OCI-LY1 (cell line): ENCODE measurements around the gene NPC2.

Experiments used
- H2AFZ ChIP-seq: fragments of 200-600 bp; sonication (generic), shearing (Covaris generic); 2 replicates; pipeline ENCODE4 v1.6.0; 2014; ENCODE audit warnings: antibody characterized with exemption, mild to moderate bottlenecking, low read length
- H3F3A ChIP-seq: fragments of 200-600 bp; sonication (generic), shearing (Covaris generic); 2 replicates; pipeline ENCODE4 v1.6.0; 2014; ENCODE audit warnings: mild to moderate bottlenecking, antibody characterized with exemption, low read length, moderate library complexity; ENCODE audit not compliant: insufficient read depth
- H3K27ac ChIP-seq: fragments of 200-600 bp; sonication (generic); 2 replicates; pipeline ENCODE4 v1.5.1; 2014; ENCODE audit warnings: low read length, mixed run types, mild to moderate bottlenecking, low read depth; ENCODE audit not compliant: poor library complexity, severe bottlenecking
- H3K27me3 ChIP-seq: fragments of 200-600 bp; sonication (generic); 2 replicates; pipeline ENCODE4 v1.6.0; 2014; ENCODE audit warnings: antibody characterized with exemption, mild to moderate bottlenecking, low read length, moderate library complexity; ENCODE audit not compliant: insufficient read depth
- H3K36me3 ChIP-seq: fragments of 200-600 bp; sonication (generic); 2 replicates; pipeline ENCODE4 v1.6.1; 2014; ENCODE audit warnings: mild to moderate bottlenecking, antibody characterized with exemption, low read length, moderate library complexity, mixed read lengths; ENCODE audit not compliant: insufficient read depth
- H3K4me1 ChIP-seq: fragments of 200-600 bp; sonication (generic); 2 replicates; pipeline ENCODE4 v1.5.1; 2014; ENCODE audit warnings: mild to moderate bottlenecking, low read length, moderate library complexity; ENCODE audit not compliant: insufficient read depth, severe bottlenecking
- H3K4me2 ChIP-seq: fragments of 200-600 bp; sonication (generic), shearing (Covaris generic); 2 replicates; pipeline ENCODE4 v1.6.1; 2014; ENCODE audit warnings: low read length
- H3K4me3 ChIP-seq: fragments of 200-600 bp; sonication (generic); 2 replicates; pipeline ENCODE4 v1.5.1; 2014; ENCODE audit warnings: low read length, low read depth, mild to moderate bottlenecking, mixed read lengths; ENCODE audit not compliant: poor library complexity, severe bottlenecking
- H3K79me2 ChIP-seq: fragments of 200-600 bp; shearing (Covaris generic); 2 replicates; pipeline ENCODE4 v1.6.1; 2016; ENCODE audit warnings: mixed run types, low read length, mixed read lengths; ENCODE audit not compliant: insufficient read depth
- H3K9ac ChIP-seq: fragments of 200-600 bp; sonication (generic), shearing (Covaris generic); 2 replicates; pipeline ENCODE4 v1.6.1; 2014; ENCODE audit warnings: mild to moderate bottlenecking, low read length, mixed read lengths
- H3K9me2 ChIP-seq: fragments of 200-600 bp; sonication (generic), shearing (Covaris generic); 2 replicates; pipeline ENCODE4 v1.6.1; 2014; ENCODE audit warnings: low read depth, mild to moderate bottlenecking, low read length, mixed read lengths
- H3K9me3 ChIP-seq: fragments of 200-600 bp; shearing (Covaris generic); 2 replicates; pipeline ENCODE4 v1.6.1; 2014; ENCODE audit warnings: low read length, mixed read lengths
- H4K20me1 ChIP-seq: fragments of 200-600 bp; sonication (generic), shearing (Covaris generic); 2 replicates; pipeline ENCODE4 v1.6.0; 2016; ENCODE audit warnings: mild to moderate bottlenecking, low read length; ENCODE audit not compliant: insufficient read depth
- CTCF ChIP-seq: fragments of 200-600 bp; sonication (generic), shearing (Covaris generic); IDR thresholded peaks from 2 replicates; pipeline ENCODE4 v1.5.1; 2017; ENCODE audit warnings: mild to moderate bottlenecking, antibody characterized with exemption, low read length, moderate library complexity, mixed read lengths
- EZH2 ChIP-seq: fragments of 200-600 bp; sonication (generic), shearing (Covaris generic); IDR thresholded peaks from 2 replicates; pipeline ENCODE4 v1.8.0; 2017; ENCODE audit warnings: borderline replicate concordance, mixed run types, mild to moderate bottlenecking, antibody characterized with exemption, low read length, moderate library complexity, mixed read lengths

NPC2 gene

GRCh38 chr14:74462993-74463392, 30.1 kb downstream of the NPC2 start:
- Histone ChIP-seq H3K9me3 (no peaks in the 10 kb centered on the region), H2AFZ (no peak overlapping the region), H3K27ac (no peak overlapping the region), H3K4me1 (no peaks in the 10 kb centered on the region), H4K20me1 (no peaks in the 10 kb centered on the region), H3K79me2 (no peaks in the 10 kb centered on the region), H3K27me3 (no peaks in the 10 kb centered on the region; the same call in 1 of the 2 replicates), H3K36me3 (no peaks in the 10 kb centered on the region), H3F3A (no peaks in the 10 kb centered on the region), H3K9ac (no peak overlapping the region), H3K9me2 (no peaks in the 10 kb centered on the region), H3K4me2 (no peak overlapping the region), H3K4me3 (no peak overlapping the region)
- TF ChIP-seq CTCF, result no peak
- TF ChIP-seq EZH2, result no peak

GRCh38 chr14:74459976-74460375, 33.1 kb downstream of the NPC2 start:
- TF ChIP-seq EZH2, result no peak
- no peak for TF ChIP-seq CTCF
- Histone ChIP-seq H3K9me2 (no peaks in the 10 kb centered on the region), H3K4me1 (no peaks in the 10 kb centered on the region), H3K9ac (no peak overlapping the region), H2AFZ (no peak overlapping the region), H3K79me2 (no peaks in the 10 kb centered on the region), H4K20me1 (no peaks in the 10 kb centered on the region), H3F3A (no peaks in the 10 kb centered on the region), H3K36me3 (no peaks in the 10 kb centered on the region), H3K4me2 (no peak overlapping the region), H3K27me3 (peaks cover 4% of the 10 kb centered on the region; the same call in 1 of the 2 replicates), H3K4me3 (no peak overlapping the region), H3K9me3 (no peaks in the 10 kb centered on the region), H3K27ac (no peak overlapping the region)

GRCh38 chr14:74459289-74459946, 33.7 kb downstream of the NPC2 start:
- peaks cover 4% of the 10 kb centered on the region for H3K27me3 ChIP-seq
- H3K9me3 ChIP-seq, result no peaks in the 10 kb centered on the region
- TF ChIP-seq CTCF (peak; percentile 60), EZH2 (no peak)
- no peaks in the 10 kb centered on the region for H3K36me3 ChIP-seq
- no peaks in the 10 kb centered on the region for H3K9me2 ChIP-seq
- H3K4me2 ChIP-seq, result no peak overlapping the region
- H3F3A ChIP-seq, result no peaks in the 10 kb centered on the region
- no peak overlapping the region for H2AFZ ChIP-seq
- no peak overlapping the region for H3K4me3 ChIP-seq
- no peak overlapping the region for H3K9ac ChIP-seq
- H4K20me1 ChIP-seq, result no peaks in the 10 kb centered on the region
- H3K27ac ChIP-seq, result no peak overlapping the region
- no peaks in the 10 kb centered on the region for H3K4me1 ChIP-seq
- no peaks in the 10 kb centered on the region for H3K79me2 ChIP-seq
